ENCODE measurements around the gene LIME1. TPM values are rescaled to one million over a fixed set of nuclear protein-coding genes. Genes with fewer than 3 reads are reported as not detected.

Gene LIME1
- 10 to 100 TPM in 1 of 4 donors, 1 to 10 TPM in 3; 4.6 to 13.6 (median 7.3) TPM for polyA plus RNA-seq (ENCODE audit: insufficient read length in 4 of 4)

GRCh38 chr20:63735859-63736718 lies at the start of gene LIME1:
LIME1 (plus strand) TSS chr20:63736664; CDS start chr20:63737550, 886 bp downstream.
- DNase-seq (ENCODE audit: low read depth in 4 of 4, low spot score in 3 of 4): no peak

DNA sequence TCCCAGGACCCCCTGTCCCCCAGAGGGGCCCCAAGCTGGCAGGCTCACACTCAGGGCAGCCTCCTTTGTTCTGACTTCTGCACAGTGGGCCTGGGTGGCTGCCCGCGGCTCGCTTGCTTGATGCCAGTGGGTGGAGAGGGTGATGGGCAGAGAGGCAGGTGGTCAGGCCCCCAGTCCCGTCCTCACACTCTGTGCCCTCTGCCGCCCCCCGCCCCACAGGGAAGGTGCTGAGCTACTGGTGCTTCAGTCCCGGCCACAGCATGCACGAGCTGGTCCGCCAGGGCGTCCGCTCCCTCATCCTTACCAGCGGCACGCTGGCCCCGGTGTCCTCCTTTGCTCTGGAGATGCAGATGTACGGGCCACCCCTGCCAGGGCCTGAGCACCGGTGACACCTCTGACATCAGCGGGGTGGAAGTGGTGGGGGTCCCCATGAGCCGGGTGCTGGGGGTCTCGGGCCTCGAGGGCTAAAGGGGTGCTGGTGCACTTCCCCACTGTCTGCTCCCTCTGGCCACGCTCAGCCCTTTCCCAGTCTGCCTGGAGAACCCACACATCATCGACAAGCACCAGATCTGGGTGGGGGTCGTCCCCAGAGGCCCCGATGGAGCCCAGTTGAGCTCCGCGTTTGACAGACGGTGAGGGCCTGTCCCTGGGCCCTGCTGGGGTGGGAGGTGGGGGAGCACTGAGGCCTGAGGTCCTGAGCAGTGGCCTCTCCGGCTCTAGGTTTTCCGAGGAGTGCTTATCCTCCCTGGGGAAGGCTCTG lies 48.9 kb upstream of the LIME1 start:
- no peak for DNase-seq (ENCODE audit: low read depth in 4 of 4, low spot score in 3 of 4)

DNA sequence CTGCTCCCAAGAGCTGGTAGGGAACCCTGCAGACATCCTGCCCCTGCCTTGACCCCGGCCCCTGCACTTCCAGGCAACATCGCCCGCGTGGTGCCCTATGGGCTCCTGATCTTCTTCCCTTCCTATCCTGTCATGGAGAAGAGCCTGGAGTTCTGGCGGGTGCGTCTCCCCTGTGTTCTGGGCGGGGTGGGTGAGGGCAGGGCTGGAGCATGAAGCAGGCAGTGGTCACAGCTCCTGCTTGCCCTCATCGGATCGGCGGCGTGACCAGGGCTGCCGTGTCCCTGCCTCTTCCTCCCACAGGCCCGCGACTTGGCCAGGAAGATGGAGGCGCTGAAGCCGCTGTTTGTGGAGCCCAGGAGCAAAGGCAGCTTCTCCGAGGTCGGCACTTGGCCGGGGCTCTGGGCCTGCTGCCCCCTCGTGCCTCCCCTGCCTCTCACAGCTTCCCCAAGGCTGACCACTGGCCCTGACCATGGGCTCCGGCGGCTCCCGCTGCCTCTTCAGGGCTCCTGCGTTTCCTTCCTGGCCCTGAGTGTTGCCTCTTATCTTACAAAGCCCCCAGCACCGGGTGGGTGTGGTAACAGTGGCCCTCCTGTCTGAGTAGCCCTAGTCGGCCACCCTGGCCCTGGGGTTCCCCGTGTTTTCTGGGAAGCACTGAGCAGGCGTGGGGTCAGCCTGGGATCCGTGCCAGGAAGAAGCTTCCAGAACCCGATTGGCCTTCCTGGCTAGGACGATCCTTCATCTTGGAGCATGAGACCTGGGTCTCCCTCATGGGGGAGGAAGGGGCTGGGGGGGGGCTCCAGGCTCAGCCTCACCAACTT lies 48.0 kb upstream of the LIME1 start:
- no peak for DNase-seq (ENCODE audit: low read depth in 4 of 4, low spot score in 3 of 4)

DNA sequence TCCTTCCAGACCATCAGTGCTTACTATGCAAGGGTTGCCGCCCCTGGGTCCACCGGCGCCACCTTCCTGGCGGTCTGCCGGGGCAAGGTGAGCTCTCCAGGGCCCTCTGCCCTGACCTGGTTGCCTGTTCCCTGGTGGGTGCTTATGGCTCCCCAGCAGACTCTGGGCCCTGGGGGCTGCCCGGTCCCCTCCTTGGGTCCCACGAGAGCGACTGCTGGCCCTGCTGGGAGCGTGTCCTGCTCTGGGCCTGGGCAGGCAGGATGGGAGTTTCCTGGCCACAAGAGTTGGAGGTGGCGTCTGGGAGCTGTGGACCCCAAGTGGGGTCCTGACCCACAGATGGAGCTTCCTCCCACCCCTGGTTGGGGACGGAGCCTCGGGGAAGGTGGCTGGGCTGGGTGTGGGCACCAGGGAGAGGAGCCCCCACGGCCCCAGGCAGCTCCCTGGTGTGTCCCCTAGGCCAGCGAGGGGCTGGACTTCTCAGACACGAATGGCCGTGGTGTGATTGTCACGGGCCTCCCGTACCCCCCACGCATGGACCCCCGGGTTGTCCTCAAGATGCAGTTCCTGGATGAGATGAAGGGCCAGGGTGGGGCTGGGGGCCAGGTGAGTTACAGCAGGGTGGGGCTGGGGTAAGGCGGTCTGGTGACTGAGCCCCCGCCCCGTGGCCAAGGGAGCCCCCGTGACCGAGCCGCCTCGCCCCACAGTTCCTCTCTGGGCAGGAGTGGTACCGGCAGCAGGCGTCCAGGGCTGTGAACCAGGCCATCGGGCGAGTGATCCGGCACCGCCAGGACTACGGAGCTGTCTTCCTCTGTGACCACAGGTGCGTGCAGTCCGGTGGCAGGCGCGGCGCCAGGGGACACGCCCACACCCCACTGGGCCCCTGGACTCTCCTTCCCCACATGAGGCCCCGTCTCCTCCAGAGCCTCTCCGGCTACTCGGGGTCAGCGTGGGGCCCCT lies 47.1 kb upstream of the LIME1 start:
- DNase-seq (ENCODE audit: low read depth in 4 of 4, low spot score in 3 of 4): no peak

DNA sequence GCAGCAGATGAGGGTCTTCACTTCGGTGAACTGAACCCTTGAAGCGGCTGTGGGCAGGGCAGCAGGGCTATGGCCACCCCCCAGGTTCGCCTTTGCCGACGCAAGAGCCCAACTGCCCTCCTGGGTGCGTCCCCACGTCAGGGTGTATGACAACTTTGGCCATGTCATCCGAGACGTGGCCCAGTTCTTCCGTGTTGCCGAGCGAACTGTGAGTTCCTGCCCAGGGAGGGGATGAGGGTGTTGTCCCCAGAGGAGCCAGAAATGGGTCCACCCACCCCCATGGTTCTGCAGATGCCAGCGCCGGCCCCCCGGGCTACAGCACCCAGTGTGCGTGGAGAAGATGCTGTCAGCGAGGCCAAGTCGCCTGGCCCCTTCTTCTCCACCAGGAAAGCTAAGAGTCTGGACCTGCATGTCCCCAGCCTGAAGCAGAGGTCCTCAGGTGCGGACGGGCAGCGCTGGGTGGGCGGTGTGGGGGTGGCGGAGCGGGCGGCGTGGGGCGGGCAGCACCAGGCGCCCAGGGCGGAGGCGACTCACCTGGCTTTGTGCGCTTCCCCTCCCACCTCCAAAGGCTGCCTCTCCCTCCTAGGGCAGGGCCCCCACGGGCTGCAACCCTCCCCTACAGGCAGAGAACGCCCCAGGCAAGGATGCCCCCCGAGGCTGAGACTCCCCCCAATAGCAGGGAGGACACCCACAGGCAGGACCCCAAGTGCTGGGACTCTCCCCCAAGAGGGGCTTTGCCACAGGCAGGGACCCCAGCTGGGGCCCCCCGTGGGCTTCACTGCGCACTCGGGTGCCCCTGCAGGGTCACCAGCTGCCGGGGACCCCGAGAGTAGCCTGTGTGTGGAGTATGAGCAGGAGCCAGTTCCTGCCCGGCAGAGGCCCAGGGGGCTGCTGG lies 46.2 kb upstream of the LIME1 start:
- DNase-seq (ENCODE audit: low read depth in 4 of 4, low spot score in 3 of 4): no peak

- no peak for DNase-seq (ENCODE audit: low read depth in 4 of 4, low spot score in 3 of 4)
These were observed 45.4 kb upstream of the LIME1 start for GRCh38 chr20:63690898-63691710.

DNA sequence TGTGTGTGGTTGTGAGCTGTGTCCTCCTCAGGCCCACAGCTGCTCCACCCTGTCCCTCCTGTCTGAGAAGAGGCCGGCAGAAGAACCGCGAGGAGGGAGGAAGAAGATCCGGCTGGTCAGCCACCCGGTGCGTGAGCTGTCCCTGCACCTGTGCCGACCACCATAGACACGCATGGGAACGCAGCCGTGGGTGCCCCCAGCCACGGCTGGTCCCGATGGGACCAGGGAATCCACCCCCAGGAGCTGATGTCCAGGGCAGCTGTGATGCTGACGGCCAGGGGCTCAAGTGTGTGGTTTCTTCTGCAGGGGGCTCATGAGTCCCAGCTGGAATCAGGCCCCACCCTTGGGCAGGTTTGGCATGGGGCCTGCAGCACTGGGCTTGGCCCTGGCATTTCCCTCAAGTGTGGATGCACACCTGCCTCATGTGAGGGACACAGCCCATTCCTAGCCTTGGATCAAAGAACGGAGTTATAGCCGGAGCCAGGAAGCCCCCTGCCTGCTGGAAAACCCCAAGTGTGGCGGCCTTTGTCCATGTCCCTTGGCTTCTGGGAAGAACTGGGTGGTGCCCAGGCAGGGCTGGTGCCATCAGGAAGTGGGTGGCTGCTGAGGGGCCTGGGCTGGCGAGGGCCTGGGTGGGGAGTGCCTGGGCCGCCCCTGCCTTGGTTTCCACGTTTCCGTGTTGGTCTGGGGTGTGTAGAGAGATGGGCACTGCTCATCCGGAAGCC lies 44.6 kb upstream of the LIME1 start:
- DNase-seq (ENCODE audit: low read depth in 4 of 4, low spot score in 3 of 4): no peak

- DNase-seq (ENCODE audit: low read depth in 4 of 4, low spot score in 3 of 4): no peak
These were observed 43.9 kb upstream of the LIME1 start for GRCh38 chr20:63692436-63693082.

DNA sequence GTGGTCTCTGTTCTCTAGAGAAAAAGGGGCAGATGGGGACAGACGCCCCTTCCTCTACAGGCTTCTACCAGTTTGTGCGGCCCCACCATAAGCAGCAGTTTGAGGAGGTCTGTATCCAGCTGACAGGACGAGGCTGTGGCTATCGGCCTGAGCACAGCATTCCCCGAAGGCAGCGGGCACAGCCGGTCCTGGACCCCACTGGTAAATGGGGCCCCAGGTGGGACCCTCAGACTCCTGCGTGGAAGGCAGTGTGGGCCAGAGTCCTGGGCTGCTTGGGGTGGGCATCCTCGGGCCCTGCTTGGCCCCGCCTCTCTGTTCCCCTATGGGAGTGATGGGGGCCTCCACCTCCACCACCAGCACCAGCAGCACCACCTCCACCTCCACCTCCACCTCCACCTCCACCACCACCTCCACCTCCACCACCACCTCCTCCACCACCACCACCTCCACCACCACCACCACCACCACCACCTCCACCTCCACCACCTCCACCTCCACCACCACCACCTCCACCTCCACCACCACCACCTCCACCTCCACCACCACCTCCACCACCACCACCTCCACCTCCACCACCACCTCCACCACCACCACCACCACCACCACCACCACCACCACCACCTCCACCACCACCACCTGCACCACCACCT lies 43.3 kb upstream of the LIME1 start:
- no peak for DNase-seq (ENCODE audit: low read depth in 4 of 4, low spot score in 3 of 4)

DNA sequence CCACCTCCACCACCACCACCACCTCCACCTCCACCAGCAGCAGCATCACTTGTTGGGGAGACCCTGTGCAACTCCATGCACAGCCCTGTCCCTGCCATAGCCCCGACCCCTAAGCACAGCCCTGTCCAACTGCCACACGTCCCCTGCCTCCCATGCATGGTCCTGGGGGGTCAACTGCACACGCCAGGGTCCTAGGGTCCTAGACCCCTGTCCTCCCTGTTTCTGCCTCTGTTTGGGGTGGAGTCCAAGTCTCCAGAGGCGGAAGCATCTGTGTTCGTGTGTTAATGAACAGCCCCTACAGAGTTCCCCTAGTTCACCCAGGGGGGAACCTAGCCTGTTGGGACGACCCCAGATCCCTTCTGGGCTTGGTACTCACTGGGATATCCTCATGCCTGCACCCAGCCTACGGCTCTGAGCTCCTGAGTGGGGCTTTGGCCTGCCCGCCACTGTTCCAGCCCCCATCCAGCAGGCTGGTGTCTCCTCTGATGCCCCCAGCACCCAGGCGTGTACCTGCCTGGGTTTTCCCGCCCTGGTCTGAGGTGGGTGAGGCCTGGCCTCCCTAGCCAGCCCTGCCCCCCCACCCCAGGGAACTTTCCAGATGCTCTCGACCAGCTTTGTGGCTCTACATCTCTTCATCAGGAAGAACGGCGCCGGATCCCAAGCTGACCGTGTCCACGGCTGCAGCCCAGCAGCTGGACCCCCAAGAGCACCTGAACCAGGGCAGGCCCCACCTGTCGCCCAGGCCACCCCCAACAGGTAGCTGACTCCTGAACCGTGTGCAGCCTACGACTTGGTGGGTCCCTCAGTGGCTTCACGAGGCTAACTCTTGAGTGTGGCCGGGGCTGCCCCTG lies 42.5 kb upstream of the LIME1 start:
- no peak for DNase-seq (ENCODE audit: low read depth in 4 of 4, low spot score in 3 of 4)

GRCh38 chr20:63694584-63695423 lies 41.7 kb upstream of the LIME1 start:
- DNase-seq (ENCODE audit: low read depth in 4 of 4, low spot score in 3 of 4): no peak

DNA sequence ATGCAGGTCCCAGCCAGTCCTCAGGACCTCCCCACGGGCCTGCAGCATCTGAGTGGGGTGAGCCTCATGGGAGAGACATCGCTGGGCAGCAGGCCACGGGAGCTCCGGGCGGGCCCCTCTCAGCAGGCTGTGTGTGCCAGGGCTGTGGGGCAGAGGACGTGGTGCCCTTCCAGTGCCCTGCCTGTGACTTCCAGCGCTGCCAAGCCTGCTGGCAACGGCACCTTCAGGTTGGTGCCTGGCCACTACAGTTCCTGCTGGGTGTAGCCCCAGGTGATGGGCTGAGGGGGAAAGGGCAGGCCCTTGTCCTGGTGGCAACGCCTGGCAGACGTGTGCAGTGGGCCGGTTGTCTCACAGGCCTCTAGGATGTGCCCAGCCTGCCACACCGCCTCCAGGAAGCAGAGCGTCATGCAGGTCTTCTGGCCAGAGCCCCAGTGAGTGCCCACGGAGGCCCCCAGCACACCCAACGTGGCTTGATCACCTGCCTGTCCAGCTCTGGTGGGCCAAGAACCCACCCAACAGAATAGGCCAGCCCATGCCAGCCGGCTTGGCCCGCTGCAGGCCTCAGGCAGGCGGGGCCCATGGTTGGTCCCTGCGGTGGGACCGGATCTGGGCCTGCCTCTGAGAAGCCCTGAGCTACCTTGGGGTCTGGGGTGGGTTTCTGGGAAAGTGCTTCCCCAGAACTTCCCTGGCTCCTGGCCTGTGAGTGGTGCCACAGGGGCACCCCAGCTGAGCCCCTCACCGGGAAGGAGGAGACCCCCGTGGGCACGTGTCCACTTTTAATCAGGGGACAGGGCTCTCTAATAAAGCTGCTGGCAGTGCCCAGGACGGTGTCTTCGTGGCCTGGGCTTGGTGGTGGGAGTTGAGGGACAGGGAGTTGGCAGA lies 40.8 kb upstream of the LIME1 start:
- DNase-seq (ENCODE audit: low read depth in 4 of 4, low spot score in 3 of 4): no peak

GRCh38 chr20:63696306-63696627 lies 40.2 kb upstream of the LIME1 start:
- DNase-seq (ENCODE audit: low read depth in 4 of 4, low spot score in 3 of 4): peak in 1 of 4 donors; percentile 30

Data from right renal pelvis (tissue), 4 donors.